GM18861 (cell line): ENCODE measurements around the gene ZSWIM5.
"Not testable (repeated sequence)": the region's sequence is repeated elsewhere in the genome, so short reads cannot be mapped to it uniquely, and the experiment has no call there.

ENCODE experiments used
- ATAC-seq: cut with Tn5 transposase; IDR thresholded peaks from one replicate; pipeline ENCODE4 v1.9.1; 2021; ENCODE audit not compliant: unreplicated experiment

The ZSWIM5 gene

GRCh38 chr1:45008076-45008475, 198.3 kb downstream of the ZSWIM5 start:
- ATAC-seq = no peak

DNA sequence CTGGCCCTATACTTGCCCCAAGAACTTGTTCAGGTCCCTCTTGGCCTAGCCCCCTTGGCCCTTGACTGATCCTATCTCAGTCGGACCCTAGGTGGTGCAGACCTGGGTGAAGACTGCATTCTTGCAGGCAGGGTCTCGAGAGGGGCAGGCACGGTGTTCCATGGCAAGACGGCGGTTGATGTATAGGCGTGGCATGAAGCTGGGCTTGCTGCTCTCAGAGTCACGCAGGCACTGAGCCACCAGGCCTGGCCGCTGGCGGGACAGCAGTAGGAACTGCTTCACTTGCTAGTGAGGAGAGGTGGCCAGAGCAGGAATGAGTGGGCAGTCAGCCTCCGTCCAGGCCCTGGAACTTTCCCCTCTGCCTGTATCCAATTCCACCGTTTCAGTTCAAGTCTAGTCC, 199.1 kb downstream of the ZSWIM5 start:
- ATAC-seq = no peak

DNA sequence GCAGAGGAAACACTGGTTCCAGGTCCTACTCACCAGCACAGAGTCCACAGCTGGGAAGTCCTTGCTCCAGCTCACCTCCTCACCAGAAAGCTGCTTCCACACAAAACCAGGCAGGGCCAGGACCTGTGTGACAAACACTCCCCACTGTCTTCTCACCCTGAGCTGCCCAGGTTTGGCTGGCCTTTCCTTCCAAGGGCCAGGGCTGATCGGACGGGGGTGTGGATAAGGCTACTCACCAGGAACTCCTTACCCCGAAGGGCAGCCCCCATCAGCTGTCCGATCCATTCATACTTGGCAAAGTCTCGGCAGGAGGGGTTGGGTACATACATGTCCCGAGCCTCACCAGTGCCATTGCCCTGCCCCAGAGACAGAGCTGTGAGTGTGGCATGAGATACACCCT, 200.6 kb downstream of the ZSWIM5 start:
- ATAC-seq = no peak

DNA sequence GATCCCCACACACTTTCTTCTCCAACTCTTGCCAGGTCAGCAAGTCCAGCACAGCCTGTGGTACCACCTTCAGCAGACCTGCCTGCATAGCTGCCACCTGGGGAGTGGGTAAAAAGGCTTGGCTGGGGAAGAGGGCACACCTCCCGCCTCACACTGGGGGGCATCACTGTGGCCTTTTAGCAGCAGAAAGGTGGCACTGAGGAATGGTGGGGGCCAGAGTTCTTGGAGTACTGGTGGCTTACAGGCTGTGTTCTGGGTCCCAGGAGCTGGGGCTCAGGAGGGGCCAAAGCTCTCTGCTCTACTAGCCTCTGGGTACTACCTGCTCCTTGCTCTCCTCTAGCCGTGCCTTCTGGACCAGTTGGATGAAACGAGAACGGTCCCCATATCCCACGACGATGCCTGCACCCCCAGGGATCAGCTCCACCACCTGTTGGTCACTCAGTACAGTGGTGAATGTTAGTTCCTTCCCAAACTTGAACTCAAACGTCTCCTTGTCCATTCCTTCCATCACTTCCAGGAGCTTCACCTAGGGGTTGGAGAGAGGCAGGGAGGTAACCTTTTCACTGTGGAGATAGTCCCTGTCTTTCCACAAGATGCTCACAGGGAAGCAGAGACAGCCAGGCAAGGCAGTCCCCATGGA, 202.0 kb downstream of the ZSWIM5 start:
- no peak for ATAC-seq

DNA sequence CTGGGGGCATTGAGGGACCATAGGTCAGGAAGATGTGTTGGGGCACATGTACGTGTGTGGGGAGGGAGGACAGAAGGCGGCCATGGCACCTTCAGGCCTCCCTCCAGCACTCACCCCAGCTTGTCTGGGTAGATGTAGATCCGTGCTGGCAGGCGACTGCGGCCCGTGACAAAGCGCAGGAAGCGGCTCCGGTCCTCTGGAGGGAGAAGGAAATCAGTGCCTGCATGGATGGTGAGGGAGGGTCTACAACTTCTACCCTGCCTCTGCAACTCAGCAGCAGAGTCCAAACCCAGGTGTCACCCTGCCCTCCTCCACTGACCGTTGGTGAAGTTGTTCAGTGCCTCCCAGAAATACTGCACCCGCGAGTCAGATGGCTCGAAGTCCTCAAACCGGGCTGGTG, 202.7 kb downstream of the ZSWIM5 start:
- no peak for ATAC-seq

GRCh38 chr1:45002650-45003645, 203.5 kb downstream of the ZSWIM5 start:
- ATAC-seq = no peak

- not testable (repeated sequence) for ATAC-seq
Observed at GRCh38 chr1:45001576-45001975, 204.8 kb downstream of the ZSWIM5 start.

DNA sequence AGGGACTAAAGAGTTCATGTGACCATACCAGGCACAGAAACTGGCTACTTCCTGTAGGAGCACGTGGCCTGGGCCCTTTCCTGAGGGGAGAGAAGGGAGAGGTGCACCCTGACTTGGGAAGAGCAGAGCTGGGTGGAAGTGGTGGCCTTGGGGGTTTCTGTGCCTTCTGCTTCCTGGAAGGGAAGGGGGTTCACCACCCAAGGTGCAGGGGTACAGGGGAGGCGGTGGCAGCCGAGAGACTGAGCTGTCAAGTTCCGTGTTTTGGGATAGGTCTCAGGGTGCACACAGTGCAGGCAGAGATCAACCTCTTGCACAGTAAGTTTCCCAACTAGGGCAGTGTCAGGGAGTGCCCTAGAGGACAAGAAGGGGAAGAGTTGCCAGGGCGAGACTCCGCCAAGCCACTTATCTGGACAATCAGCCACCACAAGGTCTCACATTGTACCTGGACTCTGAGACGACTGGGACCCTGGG, 205.4 kb downstream of the ZSWIM5 start:
- no peak for ATAC-seq

- no peak for ATAC-seq
Observed at GRCh38 chr1:44999232-44999631, 207.2 kb downstream of the ZSWIM5 start.

GRCh38 chr1:44995467-44996238, 210.8 kb downstream of the ZSWIM5 start:
- ATAC-seq = no peak

DNA sequence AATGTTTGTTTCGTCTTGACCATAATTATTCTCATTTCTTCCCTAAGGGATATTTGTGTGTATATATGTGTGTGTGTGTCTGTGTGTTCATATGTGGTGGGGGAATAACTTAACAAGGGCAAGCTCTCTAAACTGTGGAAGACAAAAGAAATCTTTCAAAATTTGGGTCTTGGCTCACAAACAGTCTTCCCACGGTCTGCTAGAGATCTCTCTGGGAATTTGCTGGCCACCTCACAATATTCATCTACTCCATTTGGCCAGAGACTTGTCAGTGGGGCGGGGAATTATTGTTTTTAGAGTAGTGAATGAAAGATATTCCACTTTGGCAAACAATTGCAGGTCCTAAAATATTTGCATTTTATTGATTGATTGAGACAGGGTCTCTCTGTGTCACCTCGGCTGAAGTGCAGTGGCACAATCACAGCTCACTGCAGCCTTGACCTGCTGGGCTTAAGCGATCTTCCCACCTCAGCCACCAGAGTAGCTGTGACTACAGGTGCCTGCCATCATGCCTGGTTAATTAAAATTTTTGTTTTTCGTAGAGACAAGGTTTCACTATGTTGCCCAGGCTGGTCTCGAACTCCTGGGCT, 212.0 kb downstream of the ZSWIM5 start:
- ATAC-seq = no peak

GRCh38 chr1:44988531-44989156, 217.8 kb downstream of the ZSWIM5 start:
- no peak for ATAC-seq

DNA sequence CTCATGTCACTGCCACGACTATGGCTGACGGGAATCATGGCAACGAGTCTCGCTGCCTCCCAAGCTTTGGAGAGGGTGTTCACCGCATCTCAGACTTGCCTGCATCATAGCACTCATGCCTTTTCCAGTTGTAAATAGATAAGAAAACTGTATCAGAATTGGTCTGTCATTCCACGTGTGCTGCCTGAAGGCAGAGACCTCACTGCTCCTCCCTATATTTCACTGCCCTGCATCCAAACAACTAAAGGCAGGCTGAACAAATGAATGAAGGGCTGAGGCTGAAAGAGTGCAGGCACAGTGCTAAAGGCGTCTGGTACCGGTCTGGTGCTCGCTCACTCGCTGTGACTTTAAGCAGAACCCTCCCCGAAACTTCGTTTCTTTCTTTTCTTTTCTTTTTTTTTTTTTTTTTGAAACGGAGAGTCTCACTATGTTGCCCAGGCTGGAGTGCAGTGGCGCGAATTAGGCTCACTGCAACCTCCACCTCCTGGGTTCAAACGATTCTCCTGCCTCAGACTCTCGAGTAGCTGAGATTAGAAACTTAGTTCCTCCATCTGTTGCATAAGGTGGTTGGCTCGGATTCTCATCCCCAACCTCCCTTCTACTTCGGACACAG, 220.6 kb downstream of the ZSWIM5 start:
- peak; percentile 11 for ATAC-seq

GRCh38 chr1:44977372-44977771, 229.0 kb downstream of the ZSWIM5 start:
- not testable (repeated sequence) for ATAC-seq

- no peak for ATAC-seq
Observed at GRCh38 chr1:44976252-44976651, 230.2 kb downstream of the ZSWIM5 start.

DNA sequence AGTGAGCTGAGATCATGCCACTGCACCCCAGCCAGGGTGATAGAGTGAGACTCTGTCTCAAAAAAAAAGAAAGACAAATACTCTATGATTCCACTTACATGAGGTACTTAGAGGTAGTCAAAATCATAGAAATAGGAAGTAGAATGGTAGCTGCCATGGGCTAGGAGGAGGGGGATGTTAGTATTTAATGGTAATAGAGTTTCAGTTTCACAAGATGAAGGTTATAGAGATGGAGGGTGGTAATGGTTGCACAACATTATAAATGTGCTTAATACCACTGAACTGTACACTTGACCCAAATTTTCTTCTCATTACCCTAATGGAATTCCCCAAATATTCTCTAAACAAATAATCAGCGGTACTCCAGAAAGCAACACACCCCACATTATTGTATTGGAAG, 232.8 kb downstream of the ZSWIM5 start:
- no peak for ATAC-seq

GRCh38 chr1:44970317-44970716, 236.1 kb downstream of the ZSWIM5 start:
- ATAC-seq = no peak
